Measurements from ENCODE around the gene OTUD5. TPM values are rescaled to one million over a fixed set of nuclear protein-coding genes. Genes with fewer than 3 reads are reported as not detected.

The OTUD5 gene
- 59.0 to 65.6 TPM (median 62.0 TPM) in 5 replicates for total RNA-seq (2022; extraction: Qiagen RNA extraction)

GRCh38 chrX:48957477-48957826 lies at the start of gene OTUD5:
OTUD5 (minus strand) TSS chrX:48957607; CDS start chrX:48957570, 37 bp downstream.

GRCh38 chrX:49002091-49002935 lies 44.9 kb upstream of the OTUD5 start, which contains the start of gene GRIPAP1:
GRIPAP1 (minus strand) TSS chrX:49002264; CDS start chrX:49002229, 35 bp downstream.

GRCh38 chrX:48971249-48972219 lies 14.1 kb upstream of the OTUD5 start, which contains the start of gene KCND1:
KCND1 (minus strand) TSS chrX:48971844; CDS start chrX:48970271, 1,573 bp downstream.

GRCh38 chrX:48918643-48919340 lies 38.6 kb downstream of the OTUD5 start, which contains the start of gene PIM2:
PIM2 (minus strand) TSS chrX:48919024; CDS start chrX:48918834, 190 bp downstream.

GRCh38 chrX:48911412-48912182 lies 45.8 kb downstream of the OTUD5 start, which contains the start of gene SLC35A2:
SLC35A2 (minus strand) TSS chrX:48911646; CDS start chrX:48911636, 10 bp downstream.

GRCh38 chrX:48897625-48898306 lies 59.6 kb downstream of the OTUD5 start, which contains the start of the genes PQBP1 and TIMM17B:
PQBP1 (plus strand) TSS chrX:48897930; CDS start chrX:48898510, 580 bp downstream.
TIMM17B (minus strand) TSS chrX:48897768; CDS start chrX:48897749, 19 bp downstream.

Other genes starting within 250 kb of the OTUD5 start
- gene GLOD5, start 195.9 kb downstream of the OTUD5 start, total RNA-seq (2022; extraction: Qiagen RNA extraction), result not detected in 5 replicates
- gene GATA1, start 171.0 kb downstream of the OTUD5 start, total RNA-seq (2022; extraction: Qiagen RNA extraction), result not detected in 5 replicates
- gene HDAC6, start 155.5 kb downstream of the OTUD5 start, total RNA-seq (2022; extraction: Qiagen RNA extraction), result 25.3 to 30.4 TPM (median 28.9 TPM) in 5 replicates
- 0.07 to 0.10 TPM in 2 of 5 replicates, not detected in the others for gene ERAS, start 131.1 kb downstream of the OTUD5 start, total RNA-seq (2022; extraction: Qiagen RNA extraction)
- gene PCSK1N, start 122.0 kb downstream of the OTUD5 start, total RNA-seq (2022; extraction: Qiagen RNA extraction), result 12.9 to 50.9 TPM (median 44.9 TPM) in 5 replicates
- gene TIMM17B, start 59.8 kb downstream of the OTUD5 start, total RNA-seq (2022; extraction: Qiagen RNA extraction), result 85.6 to 110 TPM (median 100 TPM) in 5 replicates
- 86.1 to 104 TPM (median 88.5 TPM) in 5 replicates for gene PQBP1, start 59.7 kb downstream of the OTUD5 start, total RNA-seq (2022; extraction: Qiagen RNA extraction)
- 55.6 to 63.4 TPM (median 62.4 TPM) in 5 replicates for gene SLC35A2, start 46.0 kb downstream of the OTUD5 start, total RNA-seq (2022; extraction: Qiagen RNA extraction)
- gene PIM2, start 38.6 kb downstream of the OTUD5 start, total RNA-seq (2022; extraction: Qiagen RNA extraction), result 8.7 to 9.6 TPM (median 9.0 TPM) in 5 replicates
- gene KCND1, start 14.2 kb upstream of the OTUD5 start, total RNA-seq (2022; extraction: Qiagen RNA extraction), result 0.88 to 1.3 TPM (median 0.92 TPM) in 5 replicates
- 17.3 to 21.8 TPM (median 18.1 TPM) in 5 replicates for gene GRIPAP1, start 44.7 kb upstream of the OTUD5 start, total RNA-seq (2022; extraction: Qiagen RNA extraction)
- 45.3 to 50.5 TPM (median 48.5 TPM) in 5 replicates for gene TFE3, start 85.8 kb upstream of the OTUD5 start, total RNA-seq (2022; extraction: Qiagen RNA extraction)
- 2.7 to 4.1 TPM (median 3.5 TPM) in 5 replicates for gene CCDC120, start 101.4 kb upstream of the OTUD5 start, total RNA-seq (2022; extraction: Qiagen RNA extraction)
- gene PRAF2, start 116.4 kb upstream of the OTUD5 start, total RNA-seq (2022; extraction: Qiagen RNA extraction), result 31.7 to 45.8 TPM (median 41.5 TPM) in 5 replicates
- gene WDR45, start 122.3 kb upstream of the OTUD5 start, total RNA-seq (2022; extraction: Qiagen RNA extraction), result 50.5 to 59.4 TPM (median 56.0 TPM) in 5 replicates
- 20.7 to 26.0 TPM (median 23.0 TPM) in 5 replicates for gene GPKOW, start 166.1 kb upstream of the OTUD5 start, total RNA-seq (2022; extraction: Qiagen RNA extraction)
- gene MAGIX, start 205.2 kb upstream of the OTUD5 start, total RNA-seq (2022; extraction: Qiagen RNA extraction), result 2.4 to 3.8 TPM (median 3.5 TPM) in 5 replicates
- gene PLP2, start 214.3 kb upstream of the OTUD5 start, total RNA-seq (2022; extraction: Qiagen RNA extraction), result 306 to 450 TPM (median 442 TPM) in 5 replicates
- gene PRICKLE3, start 228.8 kb upstream of the OTUD5 start, total RNA-seq (2022; extraction: Qiagen RNA extraction), result 13.5 to 17.3 TPM (median 15.7 TPM) in 5 replicates
- gene SYP, start 242.6 kb upstream of the OTUD5 start, total RNA-seq (2022; extraction: Qiagen RNA extraction), result 2.5 to 2.9 TPM (median 2.8 TPM) in 5 replicates